ENCODE data around the gene ADAM22.

Gene ADAM22

DNA sequence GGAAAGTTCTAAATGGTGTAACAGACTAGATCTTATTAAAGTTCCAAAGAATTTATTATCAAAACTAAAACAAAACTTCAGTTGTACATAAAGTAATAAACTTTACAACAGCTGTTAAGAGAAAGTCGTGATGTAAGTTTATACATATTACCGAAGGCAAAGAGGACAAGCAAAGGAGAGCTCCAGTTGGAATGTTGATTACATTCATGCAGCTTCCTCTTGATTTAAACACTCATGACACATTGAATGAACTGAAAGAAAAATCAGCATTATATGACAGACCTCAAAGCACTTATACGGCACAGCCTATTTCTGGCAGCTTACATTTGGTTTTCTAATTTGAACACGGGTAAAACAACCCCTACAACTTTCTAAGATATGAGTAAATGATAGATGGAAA lies 272.2 kb downstream of the ADAM22 start:
- TF ChIP-seq, protein P1, sequence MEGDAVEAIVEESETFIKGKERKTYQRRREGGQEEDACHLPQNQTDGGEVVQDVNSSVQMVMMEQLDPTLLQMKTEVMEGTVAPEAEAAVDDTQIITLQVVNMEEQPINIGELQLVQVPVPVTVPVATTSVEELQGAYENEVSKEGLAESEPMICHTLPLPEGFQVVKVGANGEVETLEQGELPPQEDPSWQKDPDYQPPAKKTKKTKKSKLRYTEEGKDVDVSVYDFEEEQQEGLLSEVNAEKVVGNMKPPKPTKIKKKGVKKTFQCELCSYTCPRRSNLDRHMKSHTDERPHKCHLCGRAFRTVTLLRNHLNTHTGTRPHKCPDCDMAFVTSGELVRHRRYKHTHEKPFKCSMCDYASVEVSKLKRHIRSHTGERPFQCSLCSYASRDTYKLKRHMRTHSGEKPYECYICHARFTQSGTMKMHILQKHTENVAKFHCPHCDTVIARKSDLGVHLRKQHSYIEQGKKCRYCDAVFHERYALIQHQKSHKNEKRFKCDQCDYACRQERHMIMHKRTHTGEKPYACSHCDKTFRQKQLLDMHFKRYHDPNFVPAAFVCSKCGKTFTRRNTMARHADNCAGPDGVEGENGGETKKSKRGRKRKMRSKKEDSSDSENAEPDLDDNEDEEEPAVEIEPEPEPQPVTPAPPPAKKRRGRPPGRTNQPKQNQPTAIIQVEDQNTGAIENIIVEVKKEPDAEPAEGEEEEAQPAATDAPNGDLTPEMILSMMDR (IDR thresholded peaks at IDR 0.05; ENCODE audit: extremely low read depth, missing control alignments) = no peak
- no peak for DNase-seq (ENCODE audit: low spot score)

DNA sequence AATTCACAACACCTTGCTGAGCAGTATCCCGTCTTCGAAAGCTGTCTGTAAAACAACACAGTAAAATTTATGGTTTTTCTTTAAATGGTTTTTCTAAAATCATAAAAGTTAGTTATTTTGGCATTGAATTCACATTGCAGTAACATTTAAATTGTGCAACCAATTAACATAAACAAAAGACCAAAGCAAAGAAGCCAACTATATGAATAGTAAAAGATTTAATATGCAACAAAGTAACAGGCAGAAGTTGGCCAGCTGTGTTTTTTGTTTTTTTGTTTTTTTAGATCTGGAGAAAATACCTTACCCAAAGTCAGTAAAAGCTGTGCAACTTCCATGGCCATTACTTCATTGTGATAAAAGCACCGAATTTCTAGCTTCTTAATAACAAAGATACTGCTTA lies 274.5 kb downstream of the ADAM22 start:
- DNase-seq (ENCODE audit: low spot score) = no peak
- TF ChIP-seq, protein P1 (IDR thresholded peaks at IDR 0.05; ENCODE audit: extremely low read depth, missing control alignments) = no peak

DNA sequence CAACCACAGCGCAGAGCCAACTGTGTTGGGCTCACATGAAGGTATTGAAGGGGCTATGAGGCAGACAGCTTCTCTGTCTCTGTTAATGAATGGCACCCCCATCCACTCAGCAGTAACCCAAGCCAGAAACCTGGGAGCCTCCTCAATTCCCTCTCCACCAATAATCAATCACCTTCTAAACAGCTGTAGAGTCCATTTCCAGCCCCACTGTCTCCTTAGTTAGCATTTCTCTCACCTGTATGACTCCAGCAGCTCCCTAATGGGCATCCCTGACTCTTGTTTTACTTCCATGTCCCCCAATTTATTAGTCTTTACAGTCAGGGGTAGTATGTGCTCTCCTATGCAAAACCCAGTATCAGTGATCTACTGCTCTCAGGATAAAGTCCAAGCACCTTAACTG lies 278.9 kb downstream of the ADAM22 start:
- DNase-seq (ENCODE audit: low spot score) = no peak
- TF ChIP-seq, protein P1 (IDR thresholded peaks at IDR 0.05; ENCODE audit: extremely low read depth, missing control alignments) = no peak

DNA sequence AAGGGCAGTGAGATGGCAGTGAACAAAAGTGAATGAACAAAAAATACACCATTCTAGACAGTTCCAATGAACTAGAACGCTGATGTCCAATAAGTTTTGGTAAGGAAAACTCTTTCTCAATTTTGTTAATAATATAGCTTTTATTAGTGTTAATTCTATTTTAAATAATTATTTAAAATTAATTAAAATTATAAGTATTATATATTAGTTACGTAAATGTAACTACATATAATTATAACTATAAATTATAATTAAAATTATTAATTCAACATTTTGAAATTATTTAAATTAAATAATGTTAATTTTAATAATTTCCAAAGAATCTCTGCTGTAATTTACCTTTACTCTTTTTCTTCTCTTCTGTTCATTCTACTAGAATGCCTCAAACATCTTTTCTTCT lies 280.4 kb downstream of the ADAM22 start:
- TF ChIP-seq, protein P1 (IDR thresholded peaks at IDR 0.05; ENCODE audit: extremely low read depth, missing control alignments) = no peak
- no peak for DNase-seq (ENCODE audit: low spot score)

DNA sequence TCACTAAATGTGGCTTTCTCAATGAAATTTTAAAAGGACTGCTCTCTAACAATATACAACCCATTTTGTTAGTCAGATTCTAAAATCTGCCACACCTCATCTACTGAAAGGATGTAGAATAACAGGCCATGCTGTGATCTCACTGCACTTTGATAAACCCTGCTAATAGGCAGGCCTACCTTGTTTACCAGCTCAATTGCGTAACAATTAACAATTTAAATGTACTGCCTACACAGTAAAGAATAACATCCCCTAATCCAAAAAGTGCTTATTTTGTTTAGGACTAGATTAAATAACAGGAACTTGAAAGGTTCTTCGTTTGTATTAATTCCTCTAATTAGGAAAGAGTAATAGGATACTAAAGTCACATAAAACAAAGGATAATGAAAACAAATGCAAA lies 281.2 kb downstream of the ADAM22 start:
- TF ChIP-seq, protein P1 (IDR thresholded peaks at IDR 0.05; ENCODE audit: extremely low read depth, missing control alignments) = no peak
- no peak for DNase-seq (ENCODE audit: low spot score)

DNA sequence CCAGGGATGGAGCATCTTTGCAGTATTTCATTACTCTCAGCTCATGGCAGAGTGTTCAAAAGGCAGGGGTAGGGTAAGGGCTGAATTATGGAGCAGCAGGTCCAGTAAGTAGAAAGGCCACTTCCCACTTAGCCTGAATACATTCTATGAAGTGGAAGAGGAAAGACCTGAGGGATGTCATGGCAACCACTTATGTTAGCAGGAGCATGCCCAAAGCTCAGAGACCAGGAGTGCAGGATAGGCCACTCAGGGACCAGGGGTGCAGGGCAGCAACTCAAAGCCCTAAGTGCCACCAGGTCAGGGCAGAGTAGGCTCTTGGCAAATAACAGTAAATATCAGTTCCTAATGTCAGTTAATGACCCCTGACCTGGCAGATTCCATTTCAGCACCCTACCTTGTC lies 282.2 kb downstream of the ADAM22 start:
- DNase-seq (ENCODE audit: low spot score) = no peak
- TF ChIP-seq, protein P1 (IDR thresholded peaks at IDR 0.05; ENCODE audit: extremely low read depth, missing control alignments) = no peak

DNA sequence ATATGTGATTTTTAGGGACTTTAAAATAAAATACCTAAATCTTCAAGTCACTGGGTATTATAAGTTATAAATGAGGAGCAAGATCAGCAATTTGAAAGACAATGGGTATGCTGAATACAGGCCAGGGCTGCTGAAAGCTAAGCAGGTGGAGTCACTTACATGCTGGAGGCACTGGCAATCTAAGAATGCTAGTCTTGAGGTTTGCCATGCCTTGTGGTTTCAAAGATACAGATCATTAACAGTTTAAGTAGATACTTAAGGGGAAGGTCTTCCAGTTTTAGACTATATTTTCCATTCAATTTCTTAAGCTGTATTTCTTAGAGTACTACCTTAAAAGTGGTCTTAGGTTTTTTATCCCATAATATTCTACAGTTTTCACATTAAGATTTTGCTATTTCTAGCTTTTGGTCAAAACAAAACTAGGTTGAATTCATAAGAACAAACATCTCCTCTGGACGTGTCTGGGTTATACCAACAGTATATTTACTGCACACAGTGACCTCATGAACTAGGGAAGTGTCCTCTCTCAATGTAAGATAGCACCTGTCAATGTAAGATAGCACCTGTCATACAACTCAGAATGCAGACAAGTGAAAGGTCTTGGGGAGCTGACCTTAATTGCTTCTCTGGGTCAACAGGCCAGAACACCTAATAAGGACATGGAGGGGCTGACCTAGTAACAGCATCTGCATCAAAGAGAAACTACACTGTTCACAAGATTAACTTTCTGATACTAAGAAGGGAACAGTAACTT lies 283.8 kb downstream of the ADAM22 start:
- peak; percentile 81 for DNase-seq (ENCODE audit: low spot score)
- TF ChIP-seq, protein P1 (IDR thresholded peaks at IDR 0.05; ENCODE audit: extremely low read depth, missing control alignments) = no peak
